ENCODE data around the gene PPP5C. TPM values are rescaled to one million over a fixed set of nuclear protein-coding genes. Genes with fewer than 3 reads are reported as not detected.
A peak's percentile ranks its signal among the peaks of the same experiment; 100 is the strongest.

The PPP5C gene
- total RNA-seq, 4 donors from 2014 or later: 47.4 to 74.9 (median 62.8) TPM

DNA sequence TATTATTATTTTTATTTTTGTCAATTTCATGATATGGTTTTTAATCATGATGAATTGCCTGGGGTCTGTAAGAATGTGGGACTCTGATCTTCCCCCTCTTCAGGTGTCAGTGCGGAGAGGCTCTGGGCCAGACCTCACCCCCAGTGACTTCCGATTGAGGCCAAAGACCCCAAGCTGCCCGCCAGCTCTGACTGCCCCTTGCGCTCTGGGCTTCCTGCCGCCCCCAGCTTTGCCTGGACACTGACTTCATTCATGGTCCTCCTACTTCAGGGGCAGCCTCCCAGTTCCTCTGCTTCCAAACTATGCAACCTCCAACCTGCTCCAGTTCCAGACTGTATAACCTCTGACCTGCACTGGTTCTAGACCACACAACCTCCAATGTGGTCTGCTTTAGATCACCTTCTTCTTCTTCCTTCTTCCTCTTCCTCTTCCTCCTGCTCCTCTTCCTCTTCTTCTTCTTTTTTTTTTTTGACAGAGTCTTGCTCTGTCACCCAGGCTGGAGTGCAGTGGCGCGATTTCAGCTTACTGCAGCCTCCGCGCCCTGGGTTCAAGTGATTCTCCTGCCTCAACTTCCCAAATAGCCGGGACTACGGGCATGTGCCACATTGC lies 6.7 kb upstream of the PPP5C start:
- intact Hi-C loops (cut with DNase I; ENCODE audit: low total_unique reads) (no loop called here), in situ Hi-C loops (cut with MboI; ENCODE audit: low sequenced_read_pairs in 4 of 4) (no loop called here)
- no peak for DNase-seq
- no peak overlapping the region for H3K4me3 ChIP-seq
- no peaks in the 10 kb centered on the region for H3K4me1 ChIP-seq
- H3K27ac ChIP-seq: no peak overlapping the region
- H3K36me3 ChIP-seq: peaks cover 0 to 12% of the 10 kb centered on the region in 2 donors
- no peak for ATAC-seq
- no peaks in the 10 kb centered on the region for H3K27me3 ChIP-seq
- H3K9me3 ChIP-seq: no peaks in the 10 kb centered on the region
- TF ChIP-seq, protein P1, sequence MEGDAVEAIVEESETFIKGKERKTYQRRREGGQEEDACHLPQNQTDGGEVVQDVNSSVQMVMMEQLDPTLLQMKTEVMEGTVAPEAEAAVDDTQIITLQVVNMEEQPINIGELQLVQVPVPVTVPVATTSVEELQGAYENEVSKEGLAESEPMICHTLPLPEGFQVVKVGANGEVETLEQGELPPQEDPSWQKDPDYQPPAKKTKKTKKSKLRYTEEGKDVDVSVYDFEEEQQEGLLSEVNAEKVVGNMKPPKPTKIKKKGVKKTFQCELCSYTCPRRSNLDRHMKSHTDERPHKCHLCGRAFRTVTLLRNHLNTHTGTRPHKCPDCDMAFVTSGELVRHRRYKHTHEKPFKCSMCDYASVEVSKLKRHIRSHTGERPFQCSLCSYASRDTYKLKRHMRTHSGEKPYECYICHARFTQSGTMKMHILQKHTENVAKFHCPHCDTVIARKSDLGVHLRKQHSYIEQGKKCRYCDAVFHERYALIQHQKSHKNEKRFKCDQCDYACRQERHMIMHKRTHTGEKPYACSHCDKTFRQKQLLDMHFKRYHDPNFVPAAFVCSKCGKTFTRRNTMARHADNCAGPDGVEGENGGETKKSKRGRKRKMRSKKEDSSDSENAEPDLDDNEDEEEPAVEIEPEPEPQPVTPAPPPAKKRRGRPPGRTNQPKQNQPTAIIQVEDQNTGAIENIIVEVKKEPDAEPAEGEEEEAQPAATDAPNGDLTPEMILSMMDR (IDR thresholded peaks at IDR 0.05 in 4 of 5, conservative IDR thresholded peaks at IDR 0.05 in 1 of 5): no peak
- no peak for TF ChIP-seq POLR2A (IDR thresholded peaks at IDR 0.05)

DNA sequence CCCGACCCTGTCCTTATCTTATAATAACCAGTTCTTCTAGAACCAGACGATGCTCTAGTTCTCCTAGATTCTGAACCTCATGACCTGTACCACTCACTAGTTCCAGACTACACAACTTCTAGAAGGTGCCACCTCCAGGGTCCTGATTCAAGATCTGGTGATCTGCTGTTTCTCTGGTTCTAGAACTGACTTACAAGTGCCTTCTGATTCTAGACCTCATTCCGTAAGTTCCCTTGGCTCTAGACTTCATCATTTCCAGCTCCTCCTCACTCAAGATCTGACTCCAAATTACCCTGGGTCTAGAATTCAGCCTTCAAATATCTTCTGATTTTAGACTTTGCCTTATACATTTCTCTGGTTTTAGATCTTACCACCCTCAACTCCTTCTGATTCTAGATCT lies 5.0 kb upstream of the PPP5C start:
- H3K9me3 ChIP-seq: no peaks in the 10 kb centered on the region
- peaks cover 0 to 12% of the 10 kb centered on the region in 2 donors for H3K36me3 ChIP-seq
- no peaks in the 10 kb centered on the region for H3K27me3 ChIP-seq
- TF ChIP-seq, protein P1 (IDR thresholded peaks at IDR 0.05 in 4 of 5, conservative IDR thresholded peaks at IDR 0.05 in 1 of 5): no peak
- no peak for TF ChIP-seq POLR2A (IDR thresholded peaks at IDR 0.05)
- no peak for ATAC-seq
- H3K4me1 ChIP-seq: peaks cover 0 to 4% of the 10 kb centered on the region in 2 donors
- H3K4me3 ChIP-seq: no peak overlapping the region
- intact Hi-C loops (cut with DNase I; ENCODE audit: low total_unique reads): no loop called here
- H3K27ac ChIP-seq: no peak overlapping the region
- DNase-seq: no peak
- in situ Hi-C loops (cut with MboI; ENCODE audit: low sequenced_read_pairs in 4 of 4): no loop called here

DNA sequence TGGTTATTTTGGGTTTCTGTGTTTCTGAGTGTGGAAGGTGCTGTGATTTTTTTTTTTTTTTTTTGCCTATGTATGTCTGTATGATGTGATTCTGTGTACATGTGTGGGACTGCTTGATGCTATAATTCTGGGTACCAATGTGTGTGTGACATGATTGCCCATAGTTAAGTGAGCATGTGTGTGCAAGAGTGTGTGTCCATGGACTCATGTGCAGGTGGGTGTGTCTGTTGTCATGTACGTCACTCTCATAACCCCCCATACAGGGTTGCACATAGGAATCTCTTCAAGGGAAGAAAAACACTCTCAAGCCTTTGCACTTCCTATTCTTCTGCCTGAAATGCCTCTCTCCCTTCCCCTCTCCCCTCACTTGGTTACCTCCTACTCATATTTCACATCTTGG lies 2.5 kb upstream of the PPP5C start:
- Histone ChIP-seq H3K27me3 (no peaks in the 10 kb centered on the region), H3K4me3 (no peak overlapping the region), H3K4me1 (peaks cover 14 to 21% of the 10 kb centered on the region in 2 donors), H3K9me3 (no peaks in the 10 kb centered on the region), H3K36me3 (no peaks in the 10 kb centered on the region), H3K27ac (no peak overlapping the region)
- TF ChIP-seq, protein P1 (IDR thresholded peaks at IDR 0.05 in 4 of 5, conservative IDR thresholded peaks at IDR 0.05 in 1 of 5): no peak
- TF ChIP-seq POLR2A (IDR thresholded peaks at IDR 0.05): no peak
- intact Hi-C loops (cut with DNase I; ENCODE audit: low total_unique reads) (no loop called here), in situ Hi-C loops (cut with MboI; ENCODE audit: low sequenced_read_pairs in 4 of 4) (no loop called here)
- DNase-seq: no peak
- no peak for ATAC-seq

DNA sequence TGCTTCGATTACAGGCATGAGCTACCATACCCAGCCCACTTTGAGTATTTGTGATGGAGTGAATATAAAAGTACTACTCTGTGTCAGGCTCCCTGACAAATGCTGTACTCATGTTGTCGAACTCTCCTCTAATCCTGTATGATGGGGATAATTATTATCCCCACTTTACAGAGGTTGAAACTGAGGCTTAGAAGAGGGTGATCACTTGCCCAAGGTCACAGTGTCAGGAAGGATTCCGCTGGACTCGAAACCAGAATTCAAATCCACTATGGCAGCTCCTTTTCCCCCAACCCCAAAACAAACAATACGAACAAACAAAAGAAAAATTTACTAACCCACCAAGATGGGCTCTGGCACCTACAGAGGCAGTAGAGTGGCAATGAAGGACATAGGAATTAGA lies 1.7 kb upstream of the PPP5C start:
- H3K4me3 ChIP-seq: no peak overlapping the region
- no peaks in the 10 kb centered on the region for H3K36me3 ChIP-seq
- peaks cover 22 to 29% of the 10 kb centered on the region in 2 donors for H3K4me1 ChIP-seq
- in situ Hi-C loops (cut with MboI; ENCODE audit: low sequenced_read_pairs in 4 of 4) (no loop called here), intact Hi-C loops (cut with DNase I; ENCODE audit: low total_unique reads) (no loop called here)
- no peaks in the 10 kb centered on the region for H3K9me3 ChIP-seq
- no peak overlapping the region for H3K27ac ChIP-seq
- ATAC-seq: no peak
- TF ChIP-seq, protein P1 (IDR thresholded peaks at IDR 0.05 in 4 of 5, conservative IDR thresholded peaks at IDR 0.05 in 1 of 5): no peak
- no peak for TF ChIP-seq POLR2A (IDR thresholded peaks at IDR 0.05)
- no peaks in the 10 kb centered on the region for H3K27me3 ChIP-seq
- DNase-seq: no peak

DNA sequence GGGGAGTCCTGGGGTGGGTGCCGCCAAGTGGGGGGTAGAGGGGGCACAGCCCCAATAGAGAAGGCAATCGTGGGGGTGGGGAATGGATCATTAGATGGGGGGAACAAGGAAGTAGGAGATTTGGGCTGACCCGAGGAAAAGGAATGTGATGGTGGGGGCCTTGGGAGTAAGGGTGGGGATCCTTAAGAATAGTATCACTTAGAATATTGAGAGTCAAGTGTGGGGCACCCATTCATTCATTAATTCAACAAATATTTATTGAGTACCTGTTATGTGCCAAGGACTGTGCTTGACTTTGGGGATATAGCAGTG lies 641 bp downstream of the PPP5C start:
- no peaks in the 10 kb centered on the region for H3K27me3 ChIP-seq
- intact Hi-C loops (cut with DNase I; ENCODE audit: low total_unique reads): loop anchor here (2.0 kb wide), 3 partner anchors 31 to 445 kb away; partner anchors contain the start of gene MYPOP
- no peaks in the 10 kb centered on the region for H3K9me3 ChIP-seq
- TF ChIP-seq, protein P1 (IDR thresholded peaks at IDR 0.05 in 4 of 5, conservative IDR thresholded peaks at IDR 0.05 in 1 of 5): no peak
- no peak for TF ChIP-seq POLR2A (IDR thresholded peaks at IDR 0.05)
- peak overlapping the region; percentile 90 to 97 (median 90) for H3K27ac ChIP-seq
- DNase-seq (no peak), ATAC-seq (no peak)
- in situ Hi-C loops (cut with MboI; ENCODE audit: low sequenced_read_pairs in 4 of 4): no loop called here
- H3K36me3 ChIP-seq: no peaks in the 10 kb centered on the region
- peaks cover 41 to 45% of the 10 kb centered on the region in 2 donors for H3K4me1 ChIP-seq
- peak overlapping the region; percentile 98 to 100 (median 100) for H3K4me3 ChIP-seq

Data from gastrocnemius medialis (tissue), 4 donors.